ENCODE data around the gene WRAP73. TPM values are rescaled to one million over a fixed set of nuclear protein-coding genes. Genes with fewer than 3 reads are reported as not detected.

WRAP73 gene
- total and polyA plus RNA-seq, 9 of the 15 experiments (the other 6 are each of a cell fraction or from before 2014, with no cell fraction given): 4.3 to 51.8 (median 30.1) TPM

GRCh38 chr1:3628445-3628844 is 21.5 kb downstream of the WRAP73 start:
- Histone ChIP-seq H3K4me1 (replicated peaks in 1 of 2; ENCODE audit: control insufficient read depth in 2 of 2, insufficient read depth in 2 of 2, low read length in 2 of 2) (peaks cover 10 to 31% of the 10 kb centered on the region in 2 experiments; a peak in 4 of 5 replicates), H3K79me2 (ENCODE audit: control insufficient read depth, insufficient read depth, low read length) (no peaks in the 10 kb centered on the region), H3K27ac (ENCODE audit: extremely low read depth, low read depth, low read length) (no peak overlapping the region), H3K9me1 (ENCODE audit: control insufficient read depth, insufficient read depth, low read length) (no peaks in the 10 kb centered on the region), H4K20me1 (replicated peaks; ENCODE audit: control insufficient read depth, insufficient read depth, low read length) (no peaks in the 10 kb centered on the region), H2AFZ (ENCODE audit: low read depth, low read length) (no peak overlapping the region), H3K4me2 (ENCODE audit: insufficient read depth, low read length) (no peak overlapping the region), H3K9ac (ENCODE audit: insufficient read depth in 1 of 2, low read depth in 2 of 2, low read length in 2 of 2) (no peak overlapping the region), H3K4me3 (no peak overlapping the region), H3K36me3 (ENCODE audit: control insufficient read depth, insufficient read depth, low read length) (peaks cover 39% of the 10 kb centered on the region; the same call in 1 of the 3 replicates), H3K27me3 (ENCODE audit: control insufficient read depth in 2 of 2, insufficient read depth in 2 of 2, low read length in 2 of 2) (peaks cover 5 to 8% of the 10 kb centered on the region in 2 experiments; a peak in 4 of 5 replicates), H3K9me3 (replicated peaks; ENCODE audit: control insufficient read depth, insufficient read depth, low read depth, low read length) (no peaks in the 10 kb centered on the region)
- no peak for TF ChIP-seq RBM15 (IDR thresholded peaks at IDR 0.05; ENCODE audit: insufficient read depth, low read length)
- no peak for TF ChIP-seq SETDB1 (IDR thresholded peaks at IDR 0.05; ENCODE audit: low read length)
- no peak for TF ChIP-seq PHF21A (IDR thresholded peaks at IDR 0.05; ENCODE audit: borderline replicate concordance, low read depth)
- no peak for TF ChIP-seq SMAD3 (CRISPR knock-in tag; conservative IDR thresholded peaks at IDR 0.05)
- TF ChIP-seq KAT2B (IDR thresholded peaks at IDR 0.05; ENCODE audit: low read depth, low read length): no peak
- TF ChIP-seq ZBTB40 (IDR thresholded peaks at IDR 0.05): no peak
- no peak for TF ChIP-seq ZBTB40 (CRISPR knock-in tag; IDR thresholded peaks at IDR 0.05)
- no peak for TF ChIP-seq MAFF (IDR thresholded peaks at IDR 0.05; ENCODE audit: low read length)
- BruUV-seq (replicated peaks): no TSS peak
- in situ Hi-C loops (cut with MboI) (no loop called here), intact Hi-C loops (cut with micrococcal nuclease) (loop anchor here (5.0 kb wide), 1 partner anchor 94 kb away; no protein-coding TSS in a partner anchor)
- ATAC-seq: no peak
- 60% methylated on average over 10 of the region's 10 CpGs for WGBS (ENCODE audit: insufficient coverage, low coverage, missing lambda C conversion rate)
- no peak for FAIRE-seq
- peak in 1 of 4 experiments; percentile 38 for DNase-seq (ENCODE audit: extremely low read depth in 1 of 4, low spot score in 3 of 4)
- ChIA-PET POLR2A (interaction anchor here (0.7 to 1.9 kb wide), 4 partner anchors 9 to 130 kb away, joined by 3 to 5 read pairs (median 4); no protein-coding TSS in a partner anchor), CTCF (ENCODE audit: low intra/inter-chr PET ratio) (no interaction called here)
